ENCODE measurements around the gene NEURL1B.
A peak's percentile ranks its signal among the peaks of the same experiment; 100 is the strongest.
"Not testable (repeated sequence)": the region's sequence is repeated elsewhere in the genome, so short reads cannot be mapped to it uniquely, and the experiment has no call there.

NEURL1B gene

DNA sequence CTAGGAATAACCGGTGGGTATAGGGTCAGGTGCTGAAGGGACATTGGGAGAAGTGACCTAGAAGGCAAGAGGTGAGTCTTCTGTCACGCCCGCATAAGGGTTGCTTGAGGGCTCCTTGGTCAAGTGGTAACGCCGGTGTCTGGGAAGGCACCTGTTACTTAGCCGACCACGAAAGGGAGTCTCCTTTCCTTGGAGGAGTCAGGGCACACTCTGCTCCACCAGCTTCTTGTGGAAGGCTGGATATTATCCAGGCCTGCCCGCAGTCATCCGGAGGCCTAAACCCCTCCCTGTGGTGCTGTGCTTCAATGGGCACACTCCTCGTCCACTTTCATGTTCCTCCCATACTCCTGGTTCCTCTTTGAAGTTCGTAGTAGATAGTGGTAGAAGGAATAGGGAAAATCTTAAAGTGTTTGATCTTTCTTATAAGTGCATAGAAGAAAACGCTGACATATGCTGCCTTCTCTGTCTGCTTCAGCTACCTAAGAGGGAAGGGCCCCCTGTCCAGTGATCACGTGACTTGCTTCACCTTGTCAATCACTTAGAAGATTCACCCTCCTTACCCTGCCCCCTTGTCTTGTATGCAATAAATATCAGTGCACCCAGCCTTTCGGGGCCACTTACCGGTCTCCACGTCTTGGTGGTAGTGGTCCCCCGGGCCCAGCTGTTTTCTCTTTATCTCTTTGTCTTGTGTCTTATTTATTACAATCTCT lies 16.6 kb downstream of the NEURL1B start:
- not testable (repeated sequence) for DNase-seq (ENCODE audit: low spot score)

DNA sequence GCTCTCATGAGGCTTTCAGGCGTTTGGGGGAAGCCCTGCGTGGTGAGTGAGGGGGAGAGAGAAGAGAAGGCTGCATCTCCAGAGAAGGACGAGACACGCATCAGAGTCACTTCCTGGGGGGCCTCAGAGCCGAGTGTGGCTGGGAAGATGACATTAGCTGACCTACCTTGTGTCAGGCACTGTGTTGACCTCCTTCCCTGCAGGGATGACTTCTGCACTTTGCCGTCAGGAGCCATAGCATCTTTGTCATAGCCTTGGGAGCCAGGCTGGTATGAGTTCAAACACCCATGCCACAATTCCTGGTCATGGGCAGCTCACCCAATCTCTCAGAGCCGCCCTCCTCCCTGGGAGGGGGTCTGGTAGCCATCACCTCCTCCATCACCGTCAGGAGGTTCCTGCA lies 17.3 kb downstream of the NEURL1B start:
- no peak for DNase-seq (ENCODE audit: low spot score)

DNA sequence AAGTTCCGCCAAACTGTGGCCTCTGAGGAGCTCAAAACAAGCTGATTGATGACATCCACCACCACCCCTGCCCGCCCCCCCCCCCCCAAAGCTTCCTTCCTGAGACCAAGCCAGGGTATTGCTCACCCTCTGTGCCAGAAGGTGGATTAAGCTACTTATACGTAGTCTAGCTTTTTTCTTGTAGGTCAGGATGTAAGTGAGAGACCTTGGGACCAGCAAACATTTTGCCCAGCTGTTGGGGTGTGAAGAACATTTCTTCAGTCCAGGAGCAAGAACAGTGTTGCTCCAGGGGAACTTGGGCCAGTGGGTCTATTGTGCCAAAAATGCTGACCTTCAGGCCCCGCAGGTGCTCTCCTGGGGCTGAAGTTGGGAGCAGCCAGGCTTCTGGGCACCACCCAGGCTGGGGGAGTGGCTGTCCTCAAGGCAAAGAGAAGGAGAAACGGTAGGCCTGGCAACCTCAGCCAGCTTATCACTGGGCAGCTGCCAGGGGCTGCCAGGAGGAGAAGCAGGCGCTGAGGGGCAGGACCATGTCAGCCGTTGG lies 18.0 kb downstream of the NEURL1B start:
- DNase-seq (ENCODE audit: low spot score), result peak; percentile 34

DNA sequence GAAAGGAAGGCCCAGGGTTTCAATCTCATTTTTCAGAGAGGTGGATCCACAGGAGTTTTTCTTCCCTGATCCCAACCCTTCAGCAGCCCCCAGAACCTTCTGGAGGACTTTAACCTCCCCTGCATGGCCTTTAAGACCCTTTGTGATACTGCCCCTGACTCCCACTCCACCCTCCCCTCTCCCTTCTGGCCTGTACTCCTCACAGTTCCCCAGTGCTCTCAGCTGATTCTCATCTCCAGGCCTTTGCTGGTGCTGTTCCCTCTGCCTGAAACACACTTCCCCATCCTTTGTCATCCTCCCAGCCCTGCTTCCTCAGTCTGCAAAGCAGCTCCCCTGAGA lies 18.5 kb downstream of the NEURL1B start:
- no peak for DNase-seq (ENCODE audit: low spot score)

DNA sequence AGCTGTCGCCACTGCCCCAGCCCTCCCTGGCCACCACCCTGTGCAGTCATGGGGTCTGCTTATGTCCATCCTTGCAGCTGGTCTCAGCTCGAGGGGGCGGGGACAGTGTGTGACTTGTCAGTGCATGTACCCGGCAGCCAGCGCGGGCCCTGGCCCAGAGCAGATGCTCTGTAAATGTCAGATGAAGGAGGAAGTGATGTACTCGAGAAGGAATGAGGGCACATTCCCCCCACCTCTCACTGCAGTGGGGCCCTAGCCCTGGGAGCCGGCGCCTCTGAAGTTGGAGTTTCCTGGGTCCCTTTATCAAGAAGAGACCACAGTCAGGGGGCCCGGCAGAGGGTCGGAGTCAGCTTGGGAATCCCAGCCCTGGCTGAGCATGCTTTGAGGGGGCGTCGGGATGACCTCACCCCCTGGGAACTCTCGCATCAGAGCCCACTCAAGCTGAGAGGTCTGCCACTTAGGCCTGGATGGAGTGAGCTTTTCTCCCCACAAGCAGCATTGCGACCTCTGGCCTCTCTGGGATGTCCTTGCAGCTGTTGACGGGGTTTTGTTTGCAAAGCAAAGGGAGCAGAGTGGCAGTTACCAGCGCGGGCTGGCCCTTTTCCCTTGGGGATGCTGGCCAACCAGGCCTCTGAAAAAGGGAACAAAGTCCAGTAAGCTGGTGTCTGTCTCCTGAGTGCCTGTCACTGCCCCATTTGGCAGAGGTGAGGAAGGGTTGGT lies 19.0 kb downstream of the NEURL1B start:
- DNase-seq (ENCODE audit: low spot score), result no peak

DNA sequence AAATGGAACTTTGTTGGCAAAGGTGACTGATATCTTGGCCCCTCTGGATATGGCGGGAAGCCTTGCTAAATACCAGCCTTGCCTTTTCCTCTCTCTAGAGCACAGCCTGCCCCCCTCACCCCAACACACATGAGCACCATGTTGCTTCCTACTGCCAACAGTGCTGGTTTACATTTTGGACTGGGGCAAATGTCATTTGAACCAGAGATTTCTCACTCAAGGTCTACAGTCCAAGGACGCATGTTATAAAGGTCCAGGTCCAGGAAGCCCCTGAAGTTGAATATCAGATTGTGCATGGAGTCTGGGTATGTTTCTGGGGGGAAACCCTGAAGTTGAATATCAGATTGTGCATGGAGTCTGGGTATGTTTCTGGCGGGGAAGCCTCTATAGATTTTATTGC lies 19.9 kb downstream of the NEURL1B start:
- DNase-seq (ENCODE audit: low spot score), result no peak

GRCh38 chr5:172661526-172661925 lies 20.5 kb downstream of the NEURL1B start:
- DNase-seq (ENCODE audit: low spot score), result no peak

GRCh38 chr5:172662596-172662995 lies 21.5 kb downstream of the NEURL1B start:
- DNase-seq (ENCODE audit: low spot score), result no peak

DNA sequence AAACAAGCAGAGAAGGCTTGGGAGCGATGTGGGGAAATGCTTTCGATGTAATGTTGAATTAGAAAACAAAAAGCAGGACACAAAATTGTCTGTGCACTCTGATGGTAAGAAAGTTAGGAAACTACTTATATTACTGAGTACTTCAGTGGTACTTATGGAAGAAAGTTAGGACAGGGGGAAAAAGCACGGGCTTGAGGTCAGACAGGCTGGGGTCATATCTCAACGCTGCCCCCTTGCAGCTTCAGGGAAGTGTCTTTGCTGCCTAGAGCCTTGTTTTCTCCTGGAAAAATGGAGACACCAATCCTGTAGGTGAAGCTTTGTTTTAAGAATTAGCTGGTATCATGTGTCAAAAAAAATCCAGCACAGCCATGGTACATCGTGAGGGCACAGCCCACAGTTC lies 23.0 kb downstream of the NEURL1B start:
- no peak for DNase-seq (ENCODE audit: low spot score)

DNA sequence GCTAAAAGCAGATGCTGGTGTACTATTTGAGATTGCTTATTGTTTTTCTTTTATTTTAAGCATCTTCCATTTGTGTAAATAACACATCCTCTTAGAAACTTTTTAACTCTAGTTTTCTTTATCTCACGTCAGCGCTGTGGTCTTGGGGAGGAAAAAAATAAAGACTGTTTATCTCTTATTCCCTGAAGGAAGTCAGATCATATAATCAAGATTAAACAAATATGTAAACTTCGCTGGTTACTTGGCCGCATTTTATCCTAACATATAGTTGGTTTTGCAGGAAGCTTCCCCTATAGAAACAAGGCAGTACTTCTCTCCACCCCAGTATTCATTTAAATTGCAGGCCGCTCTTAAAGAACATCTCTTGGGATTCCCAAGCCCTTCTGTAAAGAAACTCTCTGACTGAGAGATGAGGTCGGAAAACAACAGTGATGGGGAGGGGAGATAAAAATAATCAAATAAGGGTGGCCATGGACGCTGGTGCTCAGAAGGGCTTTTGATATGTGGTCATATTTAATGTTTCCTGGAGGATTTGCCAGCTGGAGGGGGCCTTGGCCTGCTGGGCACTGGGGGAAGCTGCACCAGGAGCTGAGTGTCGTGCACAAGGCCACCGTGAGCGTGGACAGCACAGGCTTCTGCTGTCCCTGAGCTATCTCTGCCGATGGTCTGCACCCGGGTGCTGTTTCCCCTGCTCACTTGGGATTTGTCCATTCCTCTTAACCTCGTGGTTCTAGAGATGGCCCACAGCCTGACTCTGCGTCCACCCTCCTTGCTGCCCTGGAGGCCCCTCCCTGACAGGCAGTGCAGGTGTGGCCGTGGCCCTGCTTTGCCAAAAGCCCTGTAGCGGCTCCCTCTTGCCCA lies 23.8 kb downstream of the NEURL1B start:
- DNase-seq (ENCODE audit: low spot score), result no peak

DNA sequence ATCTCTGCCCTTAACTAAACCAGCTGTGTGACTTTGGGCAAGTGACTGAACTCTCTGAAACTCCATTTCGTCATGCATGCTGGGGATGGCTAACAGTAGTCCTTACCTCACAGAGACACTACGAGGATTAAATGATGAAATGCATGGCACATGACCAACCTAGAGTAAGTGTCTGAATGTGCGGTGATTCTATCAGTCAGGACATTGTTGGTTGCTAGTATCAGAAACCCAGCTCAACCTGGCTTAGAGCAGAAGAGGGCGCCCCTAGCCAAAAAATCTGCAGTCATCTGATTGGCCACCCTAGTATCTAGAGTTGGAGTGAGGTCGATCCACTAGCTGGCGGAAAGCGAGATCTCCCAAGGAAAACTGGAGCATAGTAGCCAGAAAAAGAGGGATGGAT lies 25.2 kb downstream of the NEURL1B start:
- DNase-seq (ENCODE audit: low spot score), result no peak

GRCh38 chr5:172667786-172668593 lies 26.9 kb downstream of the NEURL1B start:
- DNase-seq (ENCODE audit: low spot score), result no peak

- DNase-seq (ENCODE audit: low spot score), result no peak
Observed at GRCh38 chr5:172668594-172669071, 27.6 kb downstream of the NEURL1B start.

- DNase-seq (ENCODE audit: low spot score), result no peak
Observed at GRCh38 chr5:172669386-172670004, 28.4 kb downstream of the NEURL1B start.

DNA sequence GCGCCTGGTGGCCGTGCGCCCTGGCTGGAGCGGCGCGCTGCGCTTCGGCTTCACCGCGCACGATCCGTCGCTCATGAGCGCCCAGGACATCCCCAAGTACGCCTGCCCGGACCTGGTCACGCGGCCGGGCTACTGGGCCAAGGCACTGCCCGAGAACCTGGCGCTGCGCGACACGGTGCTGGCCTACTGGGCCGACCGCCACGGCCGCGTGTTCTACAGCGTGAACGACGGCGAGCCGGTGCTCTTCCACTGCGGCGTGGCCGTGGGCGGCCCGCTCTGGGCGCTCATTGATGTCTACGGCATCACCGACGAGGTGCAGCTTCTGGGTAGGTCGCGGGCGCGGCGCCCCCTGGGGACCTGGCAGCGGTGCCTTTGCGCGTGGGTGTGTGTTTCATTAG lies 28.9 kb downstream of the NEURL1B start:
- DNase-seq (ENCODE audit: low spot score), result no peak

GRCh38 chr5:172670444-172670843 lies 29.4 kb downstream of the NEURL1B start:
- no peak for DNase-seq (ENCODE audit: low spot score)

DNA sequence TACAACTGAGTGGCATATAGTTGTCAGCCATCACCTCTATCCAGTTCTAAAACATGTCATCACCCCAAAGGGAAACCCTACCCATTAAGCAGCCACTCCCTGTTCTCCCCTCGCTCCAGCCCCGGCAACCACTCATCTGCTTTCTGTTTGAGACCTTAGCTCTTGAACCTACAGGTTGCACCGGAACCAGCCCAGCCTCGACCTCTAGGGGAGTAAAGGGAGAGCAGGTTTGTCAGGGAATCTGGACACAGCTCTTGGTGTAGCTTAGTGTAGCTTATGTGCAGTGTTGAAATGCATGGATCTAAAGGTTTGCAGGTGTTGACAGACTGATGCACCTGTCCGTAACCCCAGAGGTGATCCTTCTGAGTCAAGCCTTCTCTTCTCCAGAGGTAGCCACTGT lies 30.0 kb downstream of the NEURL1B start:
- no peak for DNase-seq (ENCODE audit: low spot score)

GRCh38 chr5:172672681-172673080 lies 31.6 kb downstream of the NEURL1B start:
- no peak for DNase-seq (ENCODE audit: low spot score)

DNA sequence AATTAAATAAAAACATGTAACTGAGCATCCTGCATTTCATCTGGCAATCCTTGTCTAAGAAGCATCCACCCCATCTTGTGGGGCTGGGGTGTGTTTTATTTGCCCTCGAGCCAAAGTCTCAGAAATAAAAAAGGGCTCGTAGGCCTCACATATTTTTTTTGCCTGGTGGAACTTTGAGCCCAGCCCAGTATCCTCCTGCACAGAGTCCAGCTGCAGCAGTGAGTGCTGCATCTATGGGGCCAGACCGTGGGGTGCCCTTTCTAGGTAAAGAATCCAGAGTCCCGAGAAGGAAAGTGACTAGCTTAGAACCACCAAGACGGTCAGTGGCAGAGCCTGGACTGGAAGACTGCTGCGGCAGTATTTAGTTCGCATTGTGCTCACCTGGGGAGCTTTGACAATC lies 33.1 kb downstream of the NEURL1B start:
- DNase-seq (ENCODE audit: low spot score), result no peak

DNA sequence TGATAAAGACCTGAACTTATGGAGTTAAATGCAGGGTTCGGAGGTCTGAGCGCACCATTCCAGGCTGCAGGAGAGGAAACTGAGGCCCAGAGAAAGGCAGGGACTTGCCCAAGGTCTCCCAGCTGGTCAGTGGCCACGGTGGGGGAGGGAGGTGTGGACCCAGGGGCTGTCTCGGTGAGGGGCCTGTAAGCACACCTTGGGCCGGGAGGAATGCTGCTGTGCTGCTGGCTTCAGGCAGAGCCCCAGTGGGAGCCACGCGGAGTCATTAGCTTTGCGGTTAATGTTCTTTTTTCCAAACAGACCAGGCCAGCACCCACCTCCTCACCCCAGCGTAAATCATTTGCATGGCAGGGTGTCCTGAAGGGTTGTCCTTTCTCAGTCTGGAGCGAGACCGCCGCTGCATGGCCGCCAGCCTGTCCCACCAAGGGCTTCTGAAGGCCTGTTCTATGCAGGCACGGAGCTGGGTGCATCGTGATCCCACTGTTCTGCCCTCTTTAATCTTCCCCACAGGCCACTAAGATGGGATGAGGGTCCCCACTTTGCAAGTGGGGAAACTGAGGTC lies 35.9 kb downstream of the NEURL1B start:
- DNase-seq (ENCODE audit: low spot score), result no peak

DNA sequence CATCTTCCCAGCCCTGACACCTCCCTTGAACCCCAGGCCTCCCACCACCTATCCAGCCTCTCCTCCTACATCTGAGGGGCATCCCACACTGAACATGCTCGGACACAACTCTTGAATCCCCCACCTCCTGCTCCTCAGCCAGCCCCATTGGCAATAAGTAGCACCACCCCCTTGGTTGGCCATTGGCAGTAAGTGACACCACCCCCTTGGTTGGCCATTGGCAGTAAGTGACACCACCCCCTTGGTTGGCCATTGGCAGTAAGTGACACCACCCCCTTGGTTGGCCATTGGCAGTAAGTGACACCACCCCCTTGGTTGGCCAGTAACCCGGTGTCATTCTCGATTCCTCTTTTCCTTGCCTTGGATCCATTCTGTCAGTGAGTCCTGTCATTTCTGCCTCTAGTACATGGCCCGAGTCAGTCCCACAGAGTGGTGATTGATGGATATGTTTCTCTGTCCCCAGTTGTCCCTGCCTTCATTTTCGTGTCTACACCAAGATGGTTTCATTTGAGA lies 37.4 kb downstream of the NEURL1B start:
- not testable (repeated sequence) for DNase-seq (ENCODE audit: low spot score)
